Liver (tissue), 9 donors: Measurements from ENCODE around the gene SH2D7. TPM values are rescaled to one million over a fixed set of nuclear protein-coding genes. Genes with fewer than 3 reads are reported as not detected.

ENCODE experiments used
- DNase-seq: peaks from one replicate; pipeline ENCODE4 v3.0.0-alpha.2; 2017; ENCODE audit warnings: low spot score
- H3K27ac ChIP-seq, 2 donors: one replicate each; pipeline ENCODE4 v1.7.0; 2013; ENCODE audit warnings: inconsistent platforms in 2 of 2, low read length in 2 of 2, control low read depth in 1 of 2, low read depth in 1 of 2, mild to moderate bottlenecking in 1 of 2
- H3K27me3 ChIP-seq, 4 donors: one replicate each; pipeline versions ENCODE4 v1.6.1 to v1.7.0; 2013; ENCODE audit warnings: low read length in 3 of 4, inconsistent platforms in 1 of 4, mild to moderate bottlenecking in 1 of 4, moderate library complexity in 1 of 4; ENCODE audit not compliant: control insufficient read depth in 4 of 4, insufficient read depth in 4 of 4
- H3K36me3 ChIP-seq, 4 donors: one replicate each; pipeline versions ENCODE4 v1.6.1 to v1.7.0; 2013; ENCODE audit warnings: low read length in 3 of 4, mild to moderate bottlenecking in 3 of 4, low read depth in 1 of 4, moderate library complexity in 1 of 4; ENCODE audit not compliant: control insufficient read depth in 4 of 4, insufficient read depth in 3 of 4
- H3K4me1 ChIP-seq, 4 donors: one replicate each; pipeline versions ENCODE4 v1.6.1 to v1.7.0; 2013; ENCODE audit warnings: low read length in 3 of 4, mild to moderate bottlenecking in 3 of 4, moderate library complexity in 1 of 4; ENCODE audit not compliant: control insufficient read depth in 4 of 4, insufficient read depth in 4 of 4
- H3K4me3 ChIP-seq, 3 donors: one replicate each; pipeline versions ENCODE4 v1.6.1 to v1.7.0; 2013; ENCODE audit warnings: low read length in 3 of 3, control low read depth in 1 of 3, low read depth in 1 of 3, mild to moderate bottlenecking in 1 of 3
- H3K9ac ChIP-seq, 2 donors: one replicate each; pipeline ENCODE4 v1.7.0; 2013; ENCODE audit warnings: low read length in 2 of 2, mild to moderate bottlenecking in 2 of 2, moderate library complexity in 2 of 2, control low read depth in 1 of 2, low read depth in 1 of 2
- H3K9me3 ChIP-seq, 4 donors: one replicate each; pipeline versions ENCODE4 v1.6.1 to v1.7.0; 2013; ENCODE audit warnings: low read length in 3 of 4; ENCODE audit not compliant: control insufficient read depth in 4 of 4
- EGR1 ChIP-seq, 2 donors: IDR thresholded peaks; 2 replicates each; pipeline ENCODE4 v1.6.1; 2016 to 2018; ENCODE audit warnings: antibody characterized with exemption in 2 of 2, low read depth in 2 of 2
- FOXA1 ChIP-seq: IDR thresholded peaks from 2 replicates; pipeline ENCODE4 v1.6.1; 2016; ENCODE audit warnings: antibody characterized with exemption
- FOXA2 ChIP-seq: IDR thresholded peaks from 2 replicates; pipeline ENCODE4 v1.6.1; 2016; ENCODE audit warnings: antibody characterized with exemption
- HNF4G ChIP-seq: IDR thresholded peaks from 2 replicates; pipeline ENCODE4 v1.6.1; 2016; ENCODE audit warnings: antibody characterized with exemption
- JUND ChIP-seq, 2 donors: IDR thresholded peaks; 2 replicates each; pipeline ENCODE4 v1.6.1; 2016; ENCODE audit warnings: antibody characterized with exemption in 2 of 2
- NR2F2 ChIP-seq: IDR thresholded peaks from 2 replicates; pipeline ENCODE4 v1.6.1; 2016; ENCODE audit warnings: antibody characterized with exemption
- RAD21 ChIP-seq, 2 donors: IDR thresholded peaks; 2 replicates each; pipeline ENCODE4 v1.6.1; 2016; ENCODE audit warnings: antibody characterized with exemption in 2 of 2, mild to moderate bottlenecking in 2 of 2
- RXRA ChIP-seq, 2 donors: IDR thresholded peaks; 2 replicates each; pipeline ENCODE4 v1.6.1; 2017 to 2018; ENCODE audit warnings: antibody characterized with exemption in 2 of 2, mild to moderate bottlenecking in 1 of 2
- YY1 ChIP-seq: IDR thresholded peaks from 2 replicates; pipeline ENCODE4 v1.6.1; 2016; ENCODE audit warnings: antibody characterized with exemption, mild to moderate bottlenecking
- WGBS: extraction: QIAGEN DNeasy Blood & Tissue Kit; methylation state at CpG from one replicate; pipeline ENCODE4 v1.1.7; 2013; 5-methylcytosine and 5-hydroxymethylcytosine counted together
- polyA plus RNA-seq, 2 donors: library from polyadenylated mRNA; stranded (reverse) in 1 of 2; unstranded in 1 of 2; fragments of 200-250 nt in 1 of 2; fragments of >200 nt in 1 of 2; fragmentation: Nextera tagmentation in 1 of 2; extraction: Ambion mirVana in 1 of 2; gene quantifications; one replicate each; pipeline versions ENCODE4 v1.2.1 to v1.2.3, GENCODE V29; 2013 to 2015
- total RNA-seq, 2 donors: library from RNA; depleted of rRNA; stranded (reverse); fragments of >200 nt; gene quantifications; one replicate each; pipeline ENCODE4 v1.2.3, GENCODE V29; 2014
- TF ChIP-seq, protein P1 (sequence below): IDR thresholded peaks from 2 replicates; pipeline ENCODE4 v1.6.1; 2016; ENCODE audit warnings: antibody characterized with exemption, mild to moderate bottlenecking
- TF ChIP-seq, protein P2 (sequence below): IDR thresholded peaks from 2 replicates; pipeline ENCODE4 v1.6.1; 2016; ENCODE audit warnings: antibody characterized with exemption
- TF ChIP-seq, protein P3 (sequence below): IDR thresholded peaks from 2 replicates; pipeline ENCODE4 v1.6.1; 2016; ENCODE audit warnings: antibody characterized with exemption
- TF ChIP-seq, protein P4 (sequence below): IDR thresholded peaks from 2 replicates; pipeline ENCODE4 v1.6.1; 2016; ENCODE audit warnings: antibody characterized with exemption
- donor health status: healthy.
- donor health status: healthy.
- donor health status: healthy.
- donor health status: healthy.
- donor health status: healthy.

The SH2D7 gene
- total and polyA plus RNA-seq, 4 donors: not detected

DNA sequence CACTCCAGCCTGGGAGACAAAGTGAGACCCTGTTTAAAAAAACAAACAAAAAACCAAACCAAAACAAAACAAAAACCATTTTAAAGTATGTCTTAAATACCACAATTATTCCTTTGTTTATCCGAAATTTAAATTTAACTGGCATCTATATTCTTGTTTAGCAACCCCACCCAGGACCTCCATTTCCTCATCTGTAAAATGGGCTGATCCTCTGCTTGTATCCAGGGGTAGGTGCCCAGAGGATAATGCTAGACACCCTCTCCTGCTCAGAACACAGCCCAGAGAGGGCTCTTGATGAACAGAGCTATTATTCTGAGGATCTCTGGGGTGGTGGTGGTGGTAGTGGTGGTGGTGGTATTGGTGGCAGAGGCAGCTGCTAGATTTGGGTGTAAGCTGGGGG, 9.8 kb downstream of the SH2D7 start:
- Histone ChIP-seq H3K4me3 (no peak overlapping the region), H3K9ac (no peak overlapping the region), H3K9me3 (no peaks in the 10 kb centered on the region), H3K27ac (no peak overlapping the region), H3K4me1 (peaks cover 0 to 3% (median 0%) of the 10 kb centered on the region in 4 donors), H3K36me3 (no peaks in the 10 kb centered on the region), H3K27me3 (no peaks in the 10 kb centered on the region)
- 85% methylated on average over 1 of the region's 1 CpG for WGBS
- no peak for DNase-seq
- TF ChIP-seq FOXA2: no peak
- no peak for TF ChIP-seq RAD21 (IDR thresholded peaks at IDR 0.05)

DNA sequence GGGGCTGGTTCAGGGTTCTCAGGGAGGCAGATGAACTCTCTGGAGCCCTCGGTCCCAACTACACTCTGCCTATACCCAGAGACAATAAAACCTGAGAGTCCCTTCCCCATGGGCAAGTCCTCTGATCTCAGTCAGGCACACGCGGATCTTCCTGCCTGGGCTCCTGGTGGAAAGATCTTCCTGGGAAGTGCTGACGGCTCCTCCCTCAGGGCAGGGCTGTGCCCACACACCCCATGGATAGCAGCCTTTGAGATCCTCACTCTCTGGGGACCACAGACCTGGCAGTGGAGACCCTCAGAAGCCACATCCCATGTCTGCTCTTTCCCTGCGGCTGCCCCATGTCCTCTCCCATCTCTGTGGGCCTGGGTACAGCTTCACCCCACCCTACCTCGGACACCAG, 10.4 kb downstream of the SH2D7 start:
- no peaks in the 10 kb centered on the region for H3K9me3 ChIP-seq
- peaks cover 0 to 3% (median 0%) of the 10 kb centered on the region in 4 donors for H3K4me1 ChIP-seq
- TF ChIP-seq, protein P1, sequence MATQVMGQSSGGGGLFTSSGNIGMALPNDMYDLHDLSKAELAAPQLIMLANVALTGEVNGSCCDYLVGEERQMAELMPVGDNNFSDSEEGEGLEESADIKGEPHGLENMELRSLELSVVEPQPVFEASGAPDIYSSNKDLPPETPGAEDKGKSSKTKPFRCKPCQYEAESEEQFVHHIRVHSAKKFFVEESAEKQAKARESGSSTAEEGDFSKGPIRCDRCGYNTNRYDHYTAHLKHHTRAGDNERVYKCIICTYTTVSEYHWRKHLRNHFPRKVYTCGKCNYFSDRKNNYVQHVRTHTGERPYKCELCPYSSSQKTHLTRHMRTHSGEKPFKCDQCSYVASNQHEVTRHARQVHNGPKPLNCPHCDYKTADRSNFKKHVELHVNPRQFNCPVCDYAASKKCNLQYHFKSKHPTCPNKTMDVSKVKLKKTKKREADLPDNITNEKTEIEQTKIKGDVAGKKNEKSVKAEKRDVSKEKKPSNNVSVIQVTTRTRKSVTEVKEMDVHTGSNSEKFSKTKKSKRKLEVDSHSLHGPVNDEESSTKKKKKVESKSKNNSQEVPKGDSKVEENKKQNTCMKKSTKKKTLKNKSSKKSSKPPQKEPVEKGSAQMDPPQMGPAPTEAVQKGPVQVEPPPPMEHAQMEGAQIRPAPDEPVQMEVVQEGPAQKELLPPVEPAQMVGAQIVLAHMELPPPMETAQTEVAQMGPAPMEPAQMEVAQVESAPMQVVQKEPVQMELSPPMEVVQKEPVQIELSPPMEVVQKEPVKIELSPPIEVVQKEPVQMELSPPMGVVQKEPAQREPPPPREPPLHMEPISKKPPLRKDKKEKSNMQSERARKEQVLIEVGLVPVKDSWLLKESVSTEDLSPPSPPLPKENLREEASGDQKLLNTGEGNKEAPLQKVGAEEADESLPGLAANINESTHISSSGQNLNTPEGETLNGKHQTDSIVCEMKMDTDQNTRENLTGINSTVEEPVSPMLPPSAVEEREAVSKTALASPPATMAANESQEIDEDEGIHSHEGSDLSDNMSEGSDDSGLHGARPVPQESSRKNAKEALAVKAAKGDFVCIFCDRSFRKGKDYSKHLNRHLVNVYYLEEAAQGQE: no peak
- TF ChIP-seq FOXA2 (no peak), JUND (IDR thresholded peaks at IDR 0.05) (no peak), HNF4G (no peak)
- H3K9ac ChIP-seq: no peak overlapping the region
- no peak for DNase-seq
- no peak overlapping the region for H3K27ac ChIP-seq
- H3K4me3 ChIP-seq: no peak overlapping the region
- no peaks in the 10 kb centered on the region for H3K36me3 ChIP-seq
- WGBS: 85% methylated on average over 6 of the region's 6 CpGs
- no peaks in the 10 kb centered on the region for H3K27me3 ChIP-seq

DNA sequence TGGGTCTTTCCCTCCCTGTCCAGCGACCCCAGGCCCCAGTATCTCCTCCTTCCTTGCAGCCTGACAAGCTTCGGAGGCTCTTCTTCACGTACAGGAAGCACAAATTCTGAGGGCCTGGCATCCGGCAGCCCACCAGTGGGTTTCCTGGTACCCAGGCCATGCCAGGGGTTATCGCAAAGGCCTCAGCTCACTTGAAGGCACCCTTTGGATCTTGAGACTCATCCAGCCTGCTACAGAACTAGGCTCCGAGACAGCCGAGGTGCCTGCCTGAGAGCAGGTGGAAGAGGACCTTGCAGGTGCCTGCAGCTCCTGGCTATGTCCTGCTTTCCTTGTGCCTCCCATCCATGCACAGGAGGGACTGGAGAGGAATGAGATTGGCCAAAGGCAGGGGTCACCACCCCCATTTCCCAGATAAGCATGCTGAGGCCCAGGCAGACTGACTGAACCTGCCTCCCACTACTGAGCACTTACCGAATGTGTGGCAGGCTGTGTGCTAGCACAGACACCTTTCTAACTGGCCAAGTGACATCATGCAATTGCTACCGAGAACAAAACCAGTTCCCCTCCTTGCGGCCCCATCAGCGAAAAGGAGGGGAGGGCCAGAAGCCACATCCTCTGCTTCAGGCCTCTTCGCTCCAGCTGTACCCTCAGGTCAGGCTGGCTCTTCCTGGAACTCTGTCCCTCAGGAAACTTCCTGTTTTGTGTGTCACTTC, 11.2 kb downstream of the SH2D7 start:
- Histone ChIP-seq H3K27ac (no peak overlapping the region), H3K4me1 (peaks cover 0 to 3% (median 1%) of the 10 kb centered on the region in 4 donors), H3K27me3 (no peaks in the 10 kb centered on the region), H3K4me3 (no peak overlapping the region), H3K9me3 (no peaks in the 10 kb centered on the region), H3K9ac (no peak overlapping the region), H3K36me3 (no peaks in the 10 kb centered on the region)
- 79% methylated on average over 12 of the region's 12 CpGs for WGBS
- no peak for DNase-seq
- TF ChIP-seq FOXA2 (no peak), JUND (IDR thresholded peaks at IDR 0.05) (no peak), FOXA1 (no peak)

DNA sequence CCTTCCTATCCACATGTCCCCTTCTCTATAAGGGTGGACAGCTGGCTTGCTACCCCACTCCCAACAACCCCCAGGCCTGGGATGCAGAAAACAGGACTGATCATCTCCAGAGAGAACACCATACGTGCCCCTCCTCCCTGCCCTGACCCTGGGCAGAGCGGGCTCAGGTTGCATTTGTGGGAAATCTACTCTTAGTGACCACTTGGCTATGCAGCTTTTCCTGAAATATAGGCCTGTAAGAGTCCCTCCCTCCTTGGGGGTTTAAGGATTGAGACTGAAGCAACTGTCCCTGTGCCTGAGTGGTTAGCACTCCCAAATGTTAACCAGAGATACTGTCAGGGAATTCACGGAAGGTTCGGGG, 11.7 kb downstream of the SH2D7 start:
- H3K4me3 ChIP-seq: no peak overlapping the region
- H3K9me3 ChIP-seq: no peaks in the 10 kb centered on the region
- H3K4me1 ChIP-seq: peaks cover 0 to 3% (median 1%) of the 10 kb centered on the region in 4 donors
- no peak overlapping the region for H3K27ac ChIP-seq
- no peak for DNase-seq
- WGBS: 93% methylated on average over 4 of the region's 4 CpGs
- no peak overlapping the region for H3K9ac ChIP-seq
- no peaks in the 10 kb centered on the region for H3K36me3 ChIP-seq
- H3K27me3 ChIP-seq: no peaks in the 10 kb centered on the region
- TF ChIP-seq JUND (IDR thresholded peaks at IDR 0.05) (no peak), NR2F2 (no peak), RXRA (IDR thresholded peaks at IDR 0.05) (no peak), RAD21 (IDR thresholded peaks at IDR 0.05) (no peak), FOXA1 (no peak), YY1 (no peak), EGR1 (IDR thresholded peaks at IDR 0.05; ENCODE audit: low read depth in 2 of 2) (no peak)
- TF ChIP-seq, protein P2, sequence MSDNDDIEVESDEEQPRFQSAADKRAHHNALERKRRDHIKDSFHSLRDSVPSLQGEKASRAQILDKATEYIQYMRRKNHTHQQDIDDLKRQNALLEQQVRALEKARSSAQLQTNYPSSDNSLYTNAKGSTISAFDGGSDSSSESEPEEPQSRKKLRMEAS: no peak
- TF ChIP-seq, protein P3, sequence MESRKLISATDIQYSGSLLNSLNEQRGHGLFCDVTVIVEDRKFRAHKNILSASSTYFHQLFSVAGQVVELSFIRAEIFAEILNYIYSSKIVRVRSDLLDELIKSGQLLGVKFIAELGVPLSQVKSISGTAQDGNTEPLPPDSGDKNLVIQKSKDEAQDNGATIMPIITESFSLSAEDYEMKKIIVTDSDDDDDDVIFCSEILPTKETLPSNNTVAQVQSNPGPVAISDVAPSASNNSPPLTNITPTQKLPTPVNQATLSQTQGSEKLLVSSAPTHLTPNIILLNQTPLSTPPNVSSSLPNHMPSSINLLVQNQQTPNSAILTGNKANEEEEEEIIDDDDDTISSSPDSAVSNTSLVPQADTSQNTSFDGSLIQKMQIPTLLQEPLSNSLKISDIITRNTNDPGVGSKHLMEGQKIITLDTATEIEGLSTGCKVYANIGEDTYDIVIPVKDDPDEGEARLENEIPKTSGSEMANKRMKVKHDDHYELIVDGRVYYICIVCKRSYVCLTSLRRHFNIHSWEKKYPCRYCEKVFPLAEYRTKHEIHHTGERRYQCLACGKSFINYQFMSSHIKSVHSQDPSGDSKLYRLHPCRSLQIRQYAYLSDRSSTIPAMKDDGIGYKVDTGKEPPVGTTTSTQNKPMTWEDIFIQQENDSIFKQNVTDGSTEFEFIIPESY: no peak
- TF ChIP-seq, protein P4, sequence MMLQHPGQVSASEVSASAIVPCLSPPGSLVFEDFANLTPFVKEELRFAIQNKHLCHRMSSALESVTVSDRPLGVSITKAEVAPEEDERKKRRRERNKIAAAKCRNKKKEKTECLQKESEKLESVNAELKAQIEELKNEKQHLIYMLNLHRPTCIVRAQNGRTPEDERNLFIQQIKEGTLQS: no peak
- TF ChIP-seq, protein P1: no peak
